Progenitor cell of endocrine pancreas (in vitro differentiated cells): ENCODE results near the gene GHSR. TPM values are rescaled to one million over a fixed set of nuclear protein-coding genes. Genes with fewer than 3 reads are reported as not detected.
"Not testable (repeated sequence)": the region's sequence is repeated elsewhere in the genome, so short reads cannot be mapped to it uniquely, and the experiment has no call there.

ENCODE experiments used
- DNase-seq: peaks from one replicate; pipeline ENCODE4 v3.0.0; 2021; ENCODE audit warnings: low spot score; ENCODE audit not compliant: unreplicated experiment
- H3K27ac Mint-ChIP-seq: 2 replicates; pipeline ENCODE4 v1.8.0; 2021; ENCODE audit warnings: mild to moderate bottlenecking, moderate library complexity, mixed read lengths
- H3K27me3 Mint-ChIP-seq: 2 replicates; pipeline ENCODE4 v1.8.0; 2021; ENCODE audit warnings: mixed read lengths
- H3K36me3 Mint-ChIP-seq: 2 replicates; pipeline ENCODE4 v1.8.0; 2022; ENCODE audit warnings: mixed read lengths; ENCODE audit not compliant: insufficient read depth
- H3K4me1 Mint-ChIP-seq: 2 replicates; pipeline ENCODE4 v1.8.0; 2021; ENCODE audit warnings: low read depth, mixed read lengths
- H3K4me3 Mint-ChIP-seq: 2 replicates; pipeline ENCODE4 v1.8.0; 2021; ENCODE audit warnings: low read depth, mild to moderate bottlenecking, moderate library complexity, mixed read lengths
- H3K9me3 Mint-ChIP-seq: 2 replicates; pipeline ENCODE4 v1.8.0; 2021; ENCODE audit warnings: low read depth, mixed read lengths
- long read RNA-seq: library from polyadenylated mRNA; unstranded; transcript quantifications from one replicate; pipeline ENCODE4 v2.0.0, GENCODE V29; 2020
- total RNA-seq: library from RNA; stranded (reverse); gene quantifications from 2 replicates; pipeline ENCODE4 v1.2.1, GENCODE V29; 2021
- TF ChIP-seq, protein P1 (sequence below): fragments of 200-600 bp; sonication (generic); IDR thresholded peaks from one replicate; pipeline ENCODE4 v1.5.0; 2021; ENCODE audit warnings: antibody characterized with exemption, mild to moderate bottlenecking; ENCODE audit not compliant: unreplicated experiment

The GHSR gene, protein sequence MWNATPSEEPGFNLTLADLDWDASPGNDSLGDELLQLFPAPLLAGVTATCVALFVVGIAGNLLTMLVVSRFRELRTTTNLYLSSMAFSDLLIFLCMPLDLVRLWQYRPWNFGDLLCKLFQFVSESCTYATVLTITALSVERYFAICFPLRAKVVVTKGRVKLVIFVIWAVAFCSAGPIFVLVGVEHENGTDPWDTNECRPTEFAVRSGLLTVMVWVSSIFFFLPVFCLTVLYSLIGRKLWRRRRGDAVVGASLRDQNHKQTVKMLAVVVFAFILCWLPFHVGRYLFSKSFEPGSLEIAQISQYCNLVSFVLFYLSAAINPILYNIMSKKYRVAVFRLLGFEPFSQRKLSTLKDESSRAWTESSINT
- total RNA-seq = not detected in 2 replicates
- long read RNA-seq = 0 reads

DNA sequence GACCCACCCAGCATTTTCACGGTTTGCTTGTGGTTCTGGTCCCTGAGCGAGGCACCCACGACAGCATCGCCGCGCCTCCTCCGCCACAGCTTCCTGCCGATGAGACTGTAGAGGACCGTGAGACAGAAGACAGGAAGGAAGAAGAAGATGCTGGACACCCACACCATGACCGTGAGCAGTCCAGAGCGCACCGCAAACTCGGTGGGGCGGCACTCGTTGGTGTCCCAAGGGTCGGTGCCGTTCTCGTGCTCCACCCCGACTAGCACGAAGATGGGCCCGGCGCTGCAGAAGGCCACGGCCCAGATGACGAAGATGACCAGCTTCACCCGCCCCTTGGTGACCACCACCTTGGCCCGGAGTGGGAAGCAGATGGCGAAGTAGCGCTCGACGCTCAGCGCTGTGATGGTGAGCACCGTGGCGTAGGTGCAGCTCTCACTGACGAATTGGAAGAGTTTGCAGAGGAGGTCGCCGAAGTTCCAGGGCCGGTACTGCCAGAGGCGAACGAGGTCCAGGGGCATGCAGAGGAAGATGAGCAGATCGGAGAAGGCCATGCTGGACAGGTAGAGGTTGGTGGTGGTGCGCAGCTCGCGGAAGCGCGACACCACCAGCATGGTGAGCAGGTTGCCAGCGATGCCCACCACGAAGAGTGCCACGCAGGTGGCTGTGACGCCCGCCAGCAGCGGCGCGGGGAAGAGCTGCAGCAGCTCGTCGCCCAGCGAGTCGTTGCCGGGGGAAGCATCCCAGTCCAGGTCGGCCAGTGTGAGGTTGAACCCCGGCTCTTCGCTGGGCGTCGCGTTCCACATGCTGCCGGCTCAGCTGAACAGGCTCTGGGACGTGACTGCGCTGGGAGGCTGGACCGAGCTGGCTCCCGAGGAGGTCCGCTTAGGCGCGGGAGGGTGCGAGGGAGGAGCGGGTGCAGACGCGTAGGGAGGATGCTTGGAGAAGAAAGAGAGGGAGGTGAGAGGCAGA is at the start of gene GHSR:
TSS of gene GHSR (minus strand) at position 846 of the 969 bp plus-strand sequence. CDS start at position 803, 43 bp downstream.
- no peak for DNase-seq
- TF ChIP-seq, protein P1, sequence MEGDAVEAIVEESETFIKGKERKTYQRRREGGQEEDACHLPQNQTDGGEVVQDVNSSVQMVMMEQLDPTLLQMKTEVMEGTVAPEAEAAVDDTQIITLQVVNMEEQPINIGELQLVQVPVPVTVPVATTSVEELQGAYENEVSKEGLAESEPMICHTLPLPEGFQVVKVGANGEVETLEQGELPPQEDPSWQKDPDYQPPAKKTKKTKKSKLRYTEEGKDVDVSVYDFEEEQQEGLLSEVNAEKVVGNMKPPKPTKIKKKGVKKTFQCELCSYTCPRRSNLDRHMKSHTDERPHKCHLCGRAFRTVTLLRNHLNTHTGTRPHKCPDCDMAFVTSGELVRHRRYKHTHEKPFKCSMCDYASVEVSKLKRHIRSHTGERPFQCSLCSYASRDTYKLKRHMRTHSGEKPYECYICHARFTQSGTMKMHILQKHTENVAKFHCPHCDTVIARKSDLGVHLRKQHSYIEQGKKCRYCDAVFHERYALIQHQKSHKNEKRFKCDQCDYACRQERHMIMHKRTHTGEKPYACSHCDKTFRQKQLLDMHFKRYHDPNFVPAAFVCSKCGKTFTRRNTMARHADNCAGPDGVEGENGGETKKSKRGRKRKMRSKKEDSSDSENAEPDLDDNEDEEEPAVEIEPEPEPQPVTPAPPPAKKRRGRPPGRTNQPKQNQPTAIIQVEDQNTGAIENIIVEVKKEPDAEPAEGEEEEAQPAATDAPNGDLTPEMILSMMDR = no peak
- peaks cover 3% of the 10 kb centered on the region for H3K9me3 Mint-ChIP-seq
- H3K36me3 Mint-ChIP-seq = peaks cover 2% of the 10 kb centered on the region
- no peak within 1 kb of the TSS for H3K27ac Mint-ChIP-seq
- H3K4me3 Mint-ChIP-seq = no peak within 1 kb of the TSS
- H3K4me1 Mint-ChIP-seq = peaks cover 2% of the 10 kb centered on the region
- H3K27me3 Mint-ChIP-seq = peaks cover 77% of the 10 kb centered on the region

DNA sequence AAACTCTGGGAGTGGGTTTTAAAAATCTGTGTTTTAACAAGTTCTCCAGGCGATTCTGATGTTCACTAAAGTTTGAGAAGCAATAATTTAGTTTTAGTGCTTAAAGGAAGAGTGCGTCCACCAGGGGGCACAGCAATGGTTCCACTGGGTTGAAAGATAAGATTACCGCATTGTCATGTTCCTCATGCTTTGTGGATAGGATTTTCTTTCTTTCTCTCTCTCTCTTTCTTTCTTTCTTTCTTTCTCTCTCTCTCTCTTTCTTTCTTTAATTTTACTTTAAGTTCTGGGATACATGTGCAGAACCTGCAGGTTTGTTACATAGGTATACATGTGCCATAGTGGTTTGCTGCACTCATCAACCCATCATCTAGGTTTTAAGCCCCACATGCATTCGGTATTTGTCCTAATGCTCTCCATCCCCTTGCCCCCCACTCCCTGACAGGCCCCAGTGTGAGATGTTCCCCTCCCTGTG is 42.0 kb upstream of the GHSR start:
- not testable (repeated sequence) for H3K27me3 Mint-ChIP-seq, H3K4me1 Mint-ChIP-seq, H3K27ac Mint-ChIP-seq, H3K4me3 Mint-ChIP-seq, H3K36me3 Mint-ChIP-seq, H3K9me3 Mint-ChIP-seq
- peak; percentile 25 for DNase-seq
- TF ChIP-seq, protein P1 = peak; percentile 79

DNA sequence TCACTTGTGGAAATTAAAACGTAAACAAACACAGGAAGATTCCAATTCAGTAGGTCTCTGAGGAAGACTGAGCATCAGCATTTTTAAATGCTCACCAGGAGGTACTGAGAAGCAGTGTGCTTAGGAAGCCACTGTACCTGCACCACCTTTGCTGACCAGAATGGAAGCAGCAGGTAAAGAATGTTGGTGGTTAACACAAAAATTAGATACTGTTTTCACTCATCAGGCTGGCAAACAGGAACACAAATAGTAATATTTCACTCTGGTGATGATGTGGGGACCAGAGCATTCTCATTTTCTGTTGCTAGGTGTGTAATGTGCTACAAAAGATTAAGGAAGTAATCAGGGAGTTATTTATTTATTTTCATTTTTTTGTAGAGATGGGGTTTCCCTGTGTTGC is 29.9 kb upstream of the GHSR start:
- TF ChIP-seq, protein P1 = no peak
- no peak overlapping the region for H3K27ac Mint-ChIP-seq
- peaks cover 4% of the 10 kb centered on the region for H3K4me1 Mint-ChIP-seq
- no peak overlapping the region for H3K4me3 Mint-ChIP-seq
- H3K36me3 Mint-ChIP-seq = no peaks in the 10 kb centered on the region
- peaks cover 9% of the 10 kb centered on the region for H3K27me3 Mint-ChIP-seq
- DNase-seq = no peak
- H3K9me3 Mint-ChIP-seq = peaks cover 6% of the 10 kb centered on the region

DNA sequence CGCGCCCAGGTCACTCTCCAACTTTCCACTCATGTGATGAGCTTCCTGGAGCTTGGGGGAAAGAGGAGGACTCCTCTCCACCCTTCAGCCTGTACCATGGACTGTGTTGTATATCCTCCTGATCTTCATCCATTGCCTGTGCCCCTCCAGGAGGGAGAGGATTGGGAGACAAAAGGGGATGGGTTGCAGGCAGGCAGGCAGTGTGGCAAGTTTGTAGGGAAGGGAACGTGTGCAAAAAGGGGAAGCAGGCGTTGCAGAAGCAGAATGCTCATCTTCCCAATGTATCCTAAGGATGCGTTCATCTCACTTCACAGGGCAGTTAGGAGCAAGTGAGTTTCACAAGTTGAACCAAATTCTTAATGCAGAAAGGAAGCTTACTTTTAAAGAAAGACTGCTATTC is 28.1 kb upstream of the GHSR start:
- no peak for DNase-seq
- Mint-ChIP-seq H3K27ac (no peak overlapping the region), H3K4me3 (peak overlapping the region; percentile 6), H3K4me1 (peaks cover 4% of the 10 kb centered on the region), H3K36me3 (no peaks in the 10 kb centered on the region), H3K9me3 (peaks cover 6% of the 10 kb centered on the region), H3K27me3 (peaks cover 9% of the 10 kb centered on the region)
- TF ChIP-seq, protein P1 = no peak

DNA sequence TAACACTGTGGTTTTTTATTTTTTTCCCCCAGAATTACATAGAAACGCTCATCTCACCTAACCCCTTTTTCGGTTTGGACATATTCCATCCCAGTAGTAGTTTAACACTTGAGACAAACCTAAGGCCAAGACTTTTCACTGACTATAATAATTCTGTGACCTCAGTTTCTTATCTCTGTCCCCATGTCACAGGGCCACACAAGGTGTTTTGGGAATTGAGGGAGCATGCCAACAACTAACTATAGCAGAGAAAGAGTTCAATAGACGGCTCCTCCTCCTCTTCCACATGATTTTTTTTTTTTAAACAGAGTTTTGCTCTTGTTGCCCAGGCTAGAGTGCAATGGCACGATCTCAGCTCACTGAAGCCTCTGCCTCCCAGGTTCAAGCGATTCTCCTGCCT is 27.4 kb upstream of the GHSR start:
- no peak for DNase-seq
- Mint-ChIP-seq H3K27me3 (peaks cover 9% of the 10 kb centered on the region), H3K36me3 (no peaks in the 10 kb centered on the region), H3K9me3 (peaks cover 6% of the 10 kb centered on the region), H3K27ac (no peak overlapping the region), H3K4me3 (no peak overlapping the region), H3K4me1 (peaks cover 4% of the 10 kb centered on the region)
- TF ChIP-seq, protein P1 = no peak
